AG09319 (cell line): ENCODE results near the gene COQ5.

Source experiments
- DNase-seq: peaks from one replicate; pipeline ENCODE4 v3.0.0-alpha.2; 2010; ENCODE audit warnings: low read depth; ENCODE audit errors: extremely low read depth
- TF ChIP-seq, protein P1 (sequence below): IDR thresholded peaks from 2 replicates; pipeline ENCODE4 v1.5.1; 2011; ENCODE audit warnings: low read depth, mild to moderate bottlenecking, inconsistent platforms, low read length, moderate library complexity

COQ5 gene

DNA sequence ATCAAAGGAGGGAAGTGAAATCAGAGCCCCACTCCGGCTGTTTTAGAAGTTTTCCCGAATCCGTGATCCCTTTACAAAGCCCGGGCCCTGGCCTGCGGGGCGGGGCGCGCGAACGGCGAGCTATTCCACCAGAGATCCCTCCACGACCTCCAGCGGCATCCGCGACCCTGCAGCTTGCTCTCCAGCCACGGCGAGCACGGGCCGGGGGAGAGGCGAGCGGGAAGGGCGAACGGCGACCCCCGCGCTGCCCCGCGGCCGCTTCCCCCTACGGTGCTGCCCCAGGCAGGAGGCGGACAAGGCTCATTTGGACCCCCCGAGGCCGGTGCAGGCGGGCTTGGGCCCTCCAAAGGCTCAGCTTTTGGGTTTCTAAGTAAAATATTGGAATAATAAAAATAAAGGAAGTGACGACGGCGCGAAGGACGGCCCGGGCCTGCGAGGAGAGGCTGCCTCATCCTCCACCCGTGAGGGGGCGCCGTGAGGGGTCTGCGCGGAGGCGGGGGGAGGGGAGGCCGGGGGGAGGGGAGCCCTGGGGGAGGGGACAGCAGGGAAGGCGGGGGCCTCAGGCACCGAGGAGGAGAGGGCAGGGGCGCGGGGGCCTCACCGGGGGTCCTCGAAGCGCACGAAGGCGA is 60.0 kb downstream of the COQ5 start:
- no peak for DNase-seq

DNA sequence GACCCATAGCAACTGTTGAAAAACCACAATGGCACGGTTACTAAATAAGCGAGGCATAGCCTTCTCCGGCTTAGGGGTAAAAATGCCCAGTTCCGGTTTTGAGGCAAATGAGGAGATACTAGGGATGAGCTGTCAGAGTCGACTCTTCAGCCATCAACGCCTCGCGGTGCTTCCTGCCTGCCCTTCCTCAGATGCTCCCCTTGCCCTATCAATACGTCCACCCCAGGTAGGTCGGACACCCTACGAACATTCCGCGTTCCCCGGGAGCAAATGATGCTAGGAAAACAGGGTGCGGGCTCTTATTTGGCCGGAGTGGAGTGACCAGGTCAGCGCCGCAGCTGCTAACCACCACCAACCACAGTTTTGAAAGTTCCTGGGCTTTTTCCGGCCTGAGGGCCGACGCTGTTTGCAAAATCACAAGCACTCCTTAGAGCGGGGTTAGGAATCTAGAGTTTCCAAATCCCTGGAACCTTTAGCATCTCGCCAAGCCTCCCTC is 60.6 kb downstream of the COQ5 start:
- peak; percentile 27 for DNase-seq
- TF ChIP-seq, protein P1, sequence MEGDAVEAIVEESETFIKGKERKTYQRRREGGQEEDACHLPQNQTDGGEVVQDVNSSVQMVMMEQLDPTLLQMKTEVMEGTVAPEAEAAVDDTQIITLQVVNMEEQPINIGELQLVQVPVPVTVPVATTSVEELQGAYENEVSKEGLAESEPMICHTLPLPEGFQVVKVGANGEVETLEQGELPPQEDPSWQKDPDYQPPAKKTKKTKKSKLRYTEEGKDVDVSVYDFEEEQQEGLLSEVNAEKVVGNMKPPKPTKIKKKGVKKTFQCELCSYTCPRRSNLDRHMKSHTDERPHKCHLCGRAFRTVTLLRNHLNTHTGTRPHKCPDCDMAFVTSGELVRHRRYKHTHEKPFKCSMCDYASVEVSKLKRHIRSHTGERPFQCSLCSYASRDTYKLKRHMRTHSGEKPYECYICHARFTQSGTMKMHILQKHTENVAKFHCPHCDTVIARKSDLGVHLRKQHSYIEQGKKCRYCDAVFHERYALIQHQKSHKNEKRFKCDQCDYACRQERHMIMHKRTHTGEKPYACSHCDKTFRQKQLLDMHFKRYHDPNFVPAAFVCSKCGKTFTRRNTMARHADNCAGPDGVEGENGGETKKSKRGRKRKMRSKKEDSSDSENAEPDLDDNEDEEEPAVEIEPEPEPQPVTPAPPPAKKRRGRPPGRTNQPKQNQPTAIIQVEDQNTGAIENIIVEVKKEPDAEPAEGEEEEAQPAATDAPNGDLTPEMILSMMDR: no peak

More for the DNA sequence above, 60.0 kb downstream of the COQ5 start:
- TF ChIP-seq, protein P1: no peak; the same call in 1 of the 2 replicates

DNA sequence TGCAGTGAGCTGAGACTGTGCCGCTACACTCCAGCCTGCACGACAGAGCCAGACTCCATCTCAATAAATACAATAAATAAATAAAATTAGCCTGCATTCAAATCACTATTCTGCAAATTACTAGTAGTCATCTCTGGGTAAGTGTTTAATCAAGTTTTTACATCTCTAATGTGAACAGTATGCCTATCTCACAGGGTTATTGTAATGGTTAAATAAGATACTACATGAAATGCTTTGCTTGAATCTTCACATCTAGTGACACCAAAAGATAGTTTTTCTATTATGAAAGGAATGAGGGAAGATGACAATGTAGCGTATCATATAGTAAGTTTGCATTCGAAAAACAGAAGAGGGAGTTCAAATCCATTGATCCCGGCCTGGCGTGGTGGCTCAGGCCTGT is 61.5 kb downstream of the COQ5 start:
- DNase-seq: no peak
- TF ChIP-seq, protein P1: no peak

DNA sequence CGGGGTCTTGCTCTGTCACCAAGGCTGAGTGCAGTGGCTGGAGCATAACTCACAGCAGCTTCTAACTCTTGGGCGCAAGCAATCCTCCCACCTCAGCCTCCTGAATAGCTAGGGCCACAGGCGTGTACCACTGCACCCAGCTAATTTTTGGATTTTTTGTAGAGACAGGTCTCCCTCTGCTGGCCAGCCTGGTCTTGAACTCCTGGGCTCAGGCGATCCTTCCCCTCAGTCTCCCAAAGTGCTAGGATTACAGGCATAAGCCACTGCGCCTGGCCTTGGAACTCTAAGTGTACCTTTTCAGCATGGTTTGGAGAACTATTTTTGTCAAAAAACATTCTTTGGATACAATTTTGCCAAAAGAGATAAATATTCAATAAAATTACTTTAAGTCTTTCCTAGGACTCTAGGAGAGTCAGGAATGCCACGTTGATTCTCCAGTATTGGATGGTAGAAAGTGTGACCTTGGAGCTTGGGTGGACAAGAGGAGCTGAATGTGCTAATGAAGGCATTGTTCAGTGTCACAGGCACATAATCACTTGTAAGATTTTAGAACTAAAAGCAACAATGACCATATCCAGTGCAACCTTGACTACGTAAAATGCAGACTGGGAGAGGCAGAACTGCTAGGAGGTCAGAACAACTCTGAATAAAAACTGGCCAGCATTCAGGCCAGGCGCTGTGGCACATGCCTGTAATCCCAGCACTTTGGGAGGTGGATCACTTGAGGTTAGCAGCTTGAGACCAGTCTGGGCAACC is 62.2 kb downstream of the COQ5 start:
- no peak for DNase-seq
- TF ChIP-seq, protein P1: peak; percentile 65

DNA sequence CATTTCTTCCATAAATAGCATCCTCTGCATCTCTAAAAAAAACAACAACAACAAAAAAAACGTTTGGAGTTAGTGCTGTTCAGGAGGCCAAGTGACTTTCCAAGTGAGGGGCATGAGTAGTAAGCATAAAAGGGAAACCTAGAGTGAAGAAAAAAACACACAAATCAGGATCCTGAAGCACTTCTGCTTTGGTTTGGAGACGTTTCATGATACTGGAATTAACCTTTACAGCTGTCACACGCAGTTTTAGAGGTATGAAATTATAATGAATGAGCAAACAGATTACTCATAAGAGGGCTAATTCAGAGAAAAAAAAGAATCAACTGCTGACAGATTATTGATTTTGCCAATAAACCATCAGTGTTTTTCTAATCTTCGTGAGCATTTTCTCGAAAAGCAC is 63.2 kb downstream of the COQ5 start:
- TF ChIP-seq, protein P1: no peak
- no peak for DNase-seq

DNA sequence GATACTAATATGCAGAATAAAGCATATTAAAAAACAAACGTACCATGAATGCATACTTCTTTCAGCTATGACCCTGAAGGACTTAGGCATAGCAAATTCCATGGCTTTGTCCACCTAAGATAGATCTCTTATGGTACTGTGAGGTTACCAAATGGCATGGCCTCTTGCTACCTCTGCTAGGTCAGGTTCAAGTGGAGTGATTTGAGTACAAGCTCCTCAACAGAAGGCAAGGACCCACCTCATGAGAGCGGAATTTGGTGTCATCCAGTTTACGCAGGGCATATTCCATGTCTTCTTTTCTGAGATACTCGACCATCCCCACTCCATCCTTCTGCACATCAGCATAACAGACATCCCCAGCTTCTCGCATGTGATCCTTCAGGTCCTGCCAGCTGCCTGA is 65.2 kb downstream of the COQ5 start:
- no peak for DNase-seq

DNA sequence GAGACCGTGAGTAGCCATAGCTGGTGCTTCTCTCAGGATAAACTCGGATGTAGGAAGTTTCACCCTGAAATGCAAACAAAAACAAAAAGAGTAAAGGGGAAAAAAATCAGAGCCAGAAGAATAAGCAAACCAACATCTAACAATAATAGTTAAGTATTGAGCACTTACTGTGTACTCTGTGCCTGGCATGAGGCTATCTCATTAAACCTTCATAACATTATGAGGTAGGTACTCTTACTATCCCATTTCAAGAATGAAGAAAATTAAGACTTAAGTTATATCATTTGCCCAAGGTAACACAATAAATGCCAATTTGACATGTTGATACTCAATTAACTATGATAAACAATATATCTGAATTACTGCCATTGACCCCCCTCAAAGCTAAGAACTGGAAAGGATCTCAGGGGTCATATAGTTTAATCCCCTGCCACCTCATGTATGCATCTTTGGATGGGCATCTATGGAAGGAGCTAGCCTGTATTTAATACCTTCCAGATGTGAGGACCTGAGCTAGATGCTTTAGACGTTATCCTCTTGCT is 66.8 kb downstream of the COQ5 start:
- TF ChIP-seq, protein P1: no peak
- DNase-seq: no peak

More for the DNA sequence above, 65.2 kb downstream of the COQ5 start:
- TF ChIP-seq, protein P1: no peak
